Measurements from ENCODE around the gene ALPK1.

Gene ALPK1

DNA sequence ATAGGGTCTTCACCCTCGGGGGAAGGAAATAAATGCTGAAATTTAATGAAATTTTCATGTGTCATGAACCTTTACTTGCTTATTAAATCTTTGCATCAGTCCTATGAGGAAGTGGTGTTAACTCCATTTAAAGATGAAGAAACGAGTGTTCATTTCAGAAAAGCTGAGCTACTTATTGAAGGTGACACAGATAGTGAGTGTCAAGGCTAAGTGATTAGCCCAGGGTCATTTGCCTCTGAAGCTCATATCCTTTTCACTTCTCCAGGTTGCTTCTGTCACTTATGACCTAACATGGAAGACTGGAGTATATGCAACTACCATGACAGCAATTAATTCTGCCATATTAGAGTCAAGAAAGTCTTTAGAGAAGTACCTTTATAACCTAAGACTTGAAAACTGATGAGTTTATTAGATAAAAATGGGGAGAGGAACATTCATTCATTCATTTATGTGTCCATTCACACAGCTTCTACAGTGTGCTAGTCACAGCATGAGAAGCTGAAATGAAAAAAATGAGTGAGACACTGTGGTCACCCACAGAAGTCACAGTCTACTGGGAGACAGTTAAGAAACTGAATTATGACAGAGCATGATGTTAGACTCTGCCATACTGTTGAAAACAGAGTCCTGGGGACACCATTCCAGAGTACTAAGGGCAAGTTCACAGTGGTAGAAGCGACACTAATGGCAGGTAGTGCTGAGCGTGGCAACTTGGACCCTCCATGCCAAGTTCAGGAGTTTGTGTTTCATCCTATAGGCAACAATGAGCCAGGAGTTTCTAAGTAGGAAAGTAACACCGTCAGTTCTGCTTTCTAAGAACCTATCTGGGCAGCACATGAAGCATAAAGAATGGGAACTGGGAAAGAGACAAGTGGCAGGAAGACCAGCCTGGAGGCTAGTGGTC lies 21.3 kb downstream of the ALPK1 start:
- no peaks in the 10 kb centered on the region for H3K27me3 ChIP-seq (ENCODE audit: insufficient read depth, low read length)
- H3K4me2 ChIP-seq (ENCODE audit: low read length): no peak overlapping the region
- H2AFZ ChIP-seq (ENCODE audit: insufficient read depth, low read length, poor library complexity): no peak overlapping the region
- no peak overlapping the region for H3K9ac ChIP-seq (ENCODE audit: low read length)
- no peaks in the 10 kb centered on the region for H3K79me1 ChIP-seq (ENCODE audit: low read length)
- no peak overlapping the region for H2AK5ac ChIP-seq (ENCODE audit: low read length)
- no peak overlapping the region for H2BK5ac ChIP-seq (ENCODE audit: low read depth, low read length, poor library complexity)
- no peak overlapping the region for H3K4me3 ChIP-seq (ENCODE audit: low read depth, low read length)
- H4K12ac ChIP-seq (ENCODE audit: low read depth, low read length): no peak overlapping the region
- no peak overlapping the region for H4K8ac ChIP-seq (ENCODE audit: low read depth, low read length)
- DNase-seq: no peak
- H3K18ac ChIP-seq (ENCODE audit: low read length): no peak overlapping the region
- no peak overlapping the region for H2BK12ac ChIP-seq (ENCODE audit: low read length)
- no peak overlapping the region for H2BK120ac ChIP-seq (ENCODE audit: insufficient read depth, low read length, poor library complexity)
- no peak overlapping the region for H3K27ac ChIP-seq (ENCODE audit: low read depth, low read length)
- no peak overlapping the region for H3K4ac ChIP-seq (ENCODE audit: low read depth, low read length)
- no peaks in the 10 kb centered on the region for H3K4me1 ChIP-seq (ENCODE audit: control insufficient read depth in 1 of 2, insufficient read depth in 2 of 2, low read length in 2 of 2)
- no peaks in the 10 kb centered on the region for H3K36me3 ChIP-seq (ENCODE audit: control insufficient read depth in 1 of 2, insufficient read depth in 2 of 2, low read length in 2 of 2)
- no peak overlapping the region for H3K14ac ChIP-seq (ENCODE audit: low read length)
- H3K23ac ChIP-seq (ENCODE audit: low read length): no peak overlapping the region
- no peaks in the 10 kb centered on the region for H3K79me2 ChIP-seq (ENCODE audit: control insufficient read depth, insufficient read depth, low read length, poor library complexity)
- no peak overlapping the region for H4K91ac ChIP-seq (ENCODE audit: low read depth, low read length)
- no CpG with 5 or more reads among the region's 5 CpGs for WGBS (ENCODE audit: extremely low coverage, insufficient coverage, insufficient read length)
- H3K9me3 ChIP-seq (ENCODE audit: insufficient read depth, low read depth, low read length): no peaks in the 10 kb centered on the region

DNA sequence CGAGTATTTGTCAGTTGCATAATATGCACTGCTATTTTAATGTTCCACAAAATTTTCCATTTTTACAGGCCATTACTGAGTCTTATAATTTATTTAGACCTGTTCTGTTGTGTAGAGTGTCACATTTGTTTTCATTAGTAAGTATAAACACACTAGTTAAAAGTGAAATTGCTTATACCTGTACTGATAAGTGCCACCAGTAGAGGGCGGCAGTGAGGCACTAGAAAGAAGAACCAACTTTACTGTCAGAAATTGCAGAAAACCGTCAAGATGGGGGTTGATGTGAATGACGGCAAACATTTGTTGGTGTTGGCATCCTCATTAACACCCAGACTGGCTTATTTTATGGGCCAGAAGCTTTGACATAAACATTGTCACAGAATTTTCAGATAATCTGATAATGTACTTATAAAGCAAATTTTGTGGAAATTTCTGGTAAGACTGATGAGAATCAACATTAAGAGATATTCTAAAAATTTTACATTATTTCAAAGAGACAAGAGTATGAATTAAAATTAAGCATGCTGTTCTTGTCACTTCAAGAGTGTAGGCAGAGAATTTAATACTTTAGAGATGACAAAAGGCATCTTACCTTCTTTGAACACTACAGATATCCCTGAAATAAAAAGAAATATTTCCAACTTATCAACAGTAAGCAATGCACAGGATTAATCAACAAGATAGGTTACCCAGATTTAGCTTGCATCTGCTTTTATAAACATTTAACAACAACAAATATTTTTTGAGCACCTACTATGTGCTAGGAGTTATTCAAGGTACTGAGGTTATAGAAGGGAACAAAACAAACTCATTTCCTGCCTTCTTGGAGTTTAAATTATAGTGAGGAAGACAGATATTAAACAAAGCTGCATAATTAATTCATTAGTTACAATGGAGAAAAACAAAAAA lies 24.9 kb downstream of the ALPK1 start:
- Histone ChIP-seq H4K8ac (ENCODE audit: low read depth, low read length) (no peak overlapping the region), H3K9ac (ENCODE audit: low read length) (no peak overlapping the region), H3K4ac (ENCODE audit: low read depth, low read length) (no peak overlapping the region), H3K79me2 (ENCODE audit: control insufficient read depth, insufficient read depth, low read length, poor library complexity) (no peaks in the 10 kb centered on the region), H3K9me3 (ENCODE audit: insufficient read depth, low read depth, low read length) (no peaks in the 10 kb centered on the region), H3K27ac (ENCODE audit: low read depth, low read length) (no peak overlapping the region), H3K14ac (ENCODE audit: low read length) (no peak overlapping the region), H3K4me1 (ENCODE audit: control insufficient read depth in 1 of 2, insufficient read depth in 2 of 2, low read length in 2 of 2) (peaks cover 0 to 3% of the 10 kb centered on the region in 2 experiments), H3K4me3 (ENCODE audit: low read depth, low read length) (no peak overlapping the region), H3K79me1 (ENCODE audit: low read length) (no peaks in the 10 kb centered on the region), H3K4me2 (ENCODE audit: low read length) (no peak overlapping the region), H4K91ac (ENCODE audit: low read depth, low read length) (no peak overlapping the region), H2BK12ac (ENCODE audit: low read length) (no peak overlapping the region), H2BK120ac (ENCODE audit: insufficient read depth, low read length, poor library complexity) (no peak overlapping the region), H3K23ac (ENCODE audit: low read length) (no peak overlapping the region), H3K36me3 (ENCODE audit: control insufficient read depth in 1 of 2, insufficient read depth in 2 of 2, low read length in 2 of 2) (no peaks in the 10 kb centered on the region), H4K12ac (ENCODE audit: low read depth, low read length) (no peak overlapping the region), H2AK5ac (ENCODE audit: low read length) (no peak overlapping the region), H2AFZ (ENCODE audit: insufficient read depth, low read length, poor library complexity) (no peak overlapping the region), H3K18ac (ENCODE audit: low read length) (no peak overlapping the region), H2BK5ac (ENCODE audit: low read depth, low read length, poor library complexity) (no peak overlapping the region), H3K27me3 (ENCODE audit: insufficient read depth, low read length) (no peaks in the 10 kb centered on the region)
- WGBS (ENCODE audit: extremely low coverage, insufficient coverage, insufficient read length): no CpG with 5 or more reads among the region's 4 CpGs
- peak; percentile 51 to 91 for DNase-seq

- DNase-seq: no peak
- no peak overlapping the region for H3K27ac ChIP-seq (ENCODE audit: low read depth, low read length)
- no peak overlapping the region for H3K23ac ChIP-seq (ENCODE audit: low read length)
- no CpG with 5 or more reads among the region's 3 CpGs for WGBS (ENCODE audit: extremely low coverage, insufficient coverage, insufficient read length)
- H2BK120ac ChIP-seq (ENCODE audit: insufficient read depth, low read length, poor library complexity): no peak overlapping the region
- H3K36me3 ChIP-seq (ENCODE audit: control insufficient read depth in 1 of 2, insufficient read depth in 2 of 2, low read length in 2 of 2): no peaks in the 10 kb centered on the region
- no peaks in the 10 kb centered on the region for H3K79me1 ChIP-seq (ENCODE audit: low read length)
- no peak overlapping the region for H2AK5ac ChIP-seq (ENCODE audit: low read length)
- H4K91ac ChIP-seq (ENCODE audit: low read depth, low read length): no peak overlapping the region
- peaks cover 0 to 3% of the 10 kb centered on the region in 2 experiments for H3K4me1 ChIP-seq (ENCODE audit: control insufficient read depth in 1 of 2, insufficient read depth in 2 of 2, low read length in 2 of 2)
- H2AFZ ChIP-seq (ENCODE audit: insufficient read depth, low read length, poor library complexity): no peak overlapping the region
- no peak overlapping the region for H2BK5ac ChIP-seq (ENCODE audit: low read depth, low read length, poor library complexity)
- H2BK12ac ChIP-seq (ENCODE audit: low read length): no peak overlapping the region
- H3K4me2 ChIP-seq (ENCODE audit: low read length): no peak overlapping the region
- H3K4me3 ChIP-seq (ENCODE audit: low read depth, low read length): no peak overlapping the region
- no peaks in the 10 kb centered on the region for H3K79me2 ChIP-seq (ENCODE audit: control insufficient read depth, insufficient read depth, low read length, poor library complexity)
- no peak overlapping the region for H3K18ac ChIP-seq (ENCODE audit: low read length)
- H3K9ac ChIP-seq (ENCODE audit: low read length): no peak overlapping the region
- H4K8ac ChIP-seq (ENCODE audit: low read depth, low read length): no peak overlapping the region
- no peak overlapping the region for H3K4ac ChIP-seq (ENCODE audit: low read depth, low read length)
- H3K14ac ChIP-seq (ENCODE audit: low read length): no peak overlapping the region
- H4K12ac ChIP-seq (ENCODE audit: low read depth, low read length): no peak overlapping the region
- no peaks in the 10 kb centered on the region for H3K27me3 ChIP-seq (ENCODE audit: insufficient read depth, low read length)
- no peaks in the 10 kb centered on the region for H3K9me3 ChIP-seq (ENCODE audit: insufficient read depth, low read depth, low read length)
These were observed 25.7 kb downstream of the ALPK1 start for GRCh38 chr4:112322866-112323265.

DNA sequence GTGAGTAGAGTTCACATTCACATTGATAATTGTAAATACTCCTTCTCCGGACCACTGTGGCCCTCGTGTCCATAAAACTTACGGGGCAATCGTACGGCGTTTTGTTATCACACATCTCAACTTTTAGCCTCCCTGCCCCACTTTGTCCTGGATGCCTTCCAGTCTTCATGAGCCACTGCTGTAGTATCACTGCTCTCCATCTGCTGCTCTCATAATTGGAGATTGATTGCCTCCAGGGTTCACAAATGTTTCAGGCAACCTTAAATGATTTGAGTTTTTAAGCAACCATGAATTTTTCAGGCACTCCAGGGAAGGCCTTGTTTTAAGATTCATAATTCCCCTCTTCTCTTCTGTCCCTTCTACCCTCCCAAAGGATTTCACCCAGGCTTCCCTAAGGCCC lies 28.4 kb downstream of the ALPK1 start:
- Histone ChIP-seq H3K79me1 (ENCODE audit: low read length) (no peaks in the 10 kb centered on the region), H3K18ac (ENCODE audit: low read length) (no peak overlapping the region), H3K36me3 (ENCODE audit: control insufficient read depth in 1 of 2, insufficient read depth in 2 of 2, low read length in 2 of 2) (no peaks in the 10 kb centered on the region), H3K9me3 (ENCODE audit: insufficient read depth, low read depth, low read length) (no peaks in the 10 kb centered on the region), H3K9ac (ENCODE audit: low read length) (no peak overlapping the region), H4K8ac (ENCODE audit: low read depth, low read length) (no peak overlapping the region), H3K4me3 (ENCODE audit: low read depth, low read length) (no peak overlapping the region), H3K79me2 (ENCODE audit: control insufficient read depth, insufficient read depth, low read length, poor library complexity) (no peaks in the 10 kb centered on the region), H3K4me1 (ENCODE audit: control insufficient read depth in 1 of 2, insufficient read depth in 2 of 2, low read length in 2 of 2) (peaks cover 0 to 3% of the 10 kb centered on the region in 2 experiments), H3K14ac (ENCODE audit: low read length) (no peak overlapping the region), H2BK12ac (ENCODE audit: low read length) (no peak overlapping the region), H3K4ac (ENCODE audit: low read depth, low read length) (no peak overlapping the region), H3K27me3 (ENCODE audit: insufficient read depth, low read length) (no peaks in the 10 kb centered on the region), H4K91ac (ENCODE audit: low read depth, low read length) (no peak overlapping the region), H4K12ac (ENCODE audit: low read depth, low read length) (no peak overlapping the region), H2BK120ac (ENCODE audit: insufficient read depth, low read length, poor library complexity) (no peak overlapping the region), H3K23ac (ENCODE audit: low read length) (no peak overlapping the region), H2BK5ac (ENCODE audit: low read depth, low read length, poor library complexity) (no peak overlapping the region), H3K27ac (ENCODE audit: low read depth, low read length) (no peak overlapping the region), H2AFZ (ENCODE audit: insufficient read depth, low read length, poor library complexity) (no peak overlapping the region), H3K4me2 (ENCODE audit: low read length) (no peak overlapping the region), H2AK5ac (ENCODE audit: low read length) (no peak overlapping the region)
- WGBS (ENCODE audit: extremely low coverage, insufficient coverage, insufficient read length): no CpG with 5 or more reads among the region's 6 CpGs
- no peak for DNase-seq

Measured in trophoblast cell (in vitro differentiated cells and primary cell).